Measurements from ENCODE around the gene EFCC1. TPM values are rescaled to one million over a fixed set of nuclear protein-coding genes. Genes with fewer than 3 reads are reported as not detected.

The EFCC1 gene
- total RNA-seq, 4 donors from 2014 or later = 0.19 to 2.9 (median 0.48) TPM

GRCh38 chr3:129050556-129051295 lies 49.6 kb downstream of the EFCC1 start:
- WGBS, 2 donors = 67 to 81% methylated on average over 6 to 10 of the region's 12 CpGs
- intact Hi-C loops (cut with DNase I) = no loop called here
- H3K27ac ChIP-seq = no peak overlapping the region
- no peaks in the 10 kb centered on the region for H3K36me3 ChIP-seq
- no peaks in the 10 kb centered on the region for H3K9me3 ChIP-seq
- H3K4me1 ChIP-seq = peaks cover 15 to 45% (median 17%) of the 10 kb centered on the region in 3 donors
- H3K4me3 ChIP-seq = no peak overlapping the region
- TF ChIP-seq, protein P1, sequence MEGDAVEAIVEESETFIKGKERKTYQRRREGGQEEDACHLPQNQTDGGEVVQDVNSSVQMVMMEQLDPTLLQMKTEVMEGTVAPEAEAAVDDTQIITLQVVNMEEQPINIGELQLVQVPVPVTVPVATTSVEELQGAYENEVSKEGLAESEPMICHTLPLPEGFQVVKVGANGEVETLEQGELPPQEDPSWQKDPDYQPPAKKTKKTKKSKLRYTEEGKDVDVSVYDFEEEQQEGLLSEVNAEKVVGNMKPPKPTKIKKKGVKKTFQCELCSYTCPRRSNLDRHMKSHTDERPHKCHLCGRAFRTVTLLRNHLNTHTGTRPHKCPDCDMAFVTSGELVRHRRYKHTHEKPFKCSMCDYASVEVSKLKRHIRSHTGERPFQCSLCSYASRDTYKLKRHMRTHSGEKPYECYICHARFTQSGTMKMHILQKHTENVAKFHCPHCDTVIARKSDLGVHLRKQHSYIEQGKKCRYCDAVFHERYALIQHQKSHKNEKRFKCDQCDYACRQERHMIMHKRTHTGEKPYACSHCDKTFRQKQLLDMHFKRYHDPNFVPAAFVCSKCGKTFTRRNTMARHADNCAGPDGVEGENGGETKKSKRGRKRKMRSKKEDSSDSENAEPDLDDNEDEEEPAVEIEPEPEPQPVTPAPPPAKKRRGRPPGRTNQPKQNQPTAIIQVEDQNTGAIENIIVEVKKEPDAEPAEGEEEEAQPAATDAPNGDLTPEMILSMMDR (IDR thresholded peaks at IDR 0.05) = no peak
- no peak for TF ChIP-seq POLR2A (IDR thresholded peaks at IDR 0.05)
- DNase-seq = no peak
- peaks cover 0 to 26% (median 0%) of the 10 kb centered on the region in 4 donors for H3K27me3 ChIP-seq

GRCh38 chr3:129051871-129052340 lies 50.8 kb downstream of the EFCC1 start:
- no peak overlapping the region for H3K4me3 ChIP-seq
- H3K36me3 ChIP-seq = no peaks in the 10 kb centered on the region
- peaks cover 10 to 34% (median 13%) of the 10 kb centered on the region in 3 donors for H3K4me1 ChIP-seq
- peak overlapping the region in 3 of 4 donors; percentile 25 to 68 (median 66) for H3K27ac ChIP-seq
- H3K27me3 ChIP-seq = peaks cover 0 to 15% (median 0%) of the 10 kb centered on the region in 4 donors
- DNase-seq = no peak
- H3K9me3 ChIP-seq = no peaks in the 10 kb centered on the region
- intact Hi-C loops (cut with DNase I) = no loop called here
- TF ChIP-seq, protein P1 (IDR thresholded peaks at IDR 0.05) = no peak
- no peak for TF ChIP-seq POLR2A (IDR thresholded peaks at IDR 0.05)
- WGBS, 2 donors = 48 to 49% methylated on average over 3 to 4 of the region's 5 CpGs

DNA sequence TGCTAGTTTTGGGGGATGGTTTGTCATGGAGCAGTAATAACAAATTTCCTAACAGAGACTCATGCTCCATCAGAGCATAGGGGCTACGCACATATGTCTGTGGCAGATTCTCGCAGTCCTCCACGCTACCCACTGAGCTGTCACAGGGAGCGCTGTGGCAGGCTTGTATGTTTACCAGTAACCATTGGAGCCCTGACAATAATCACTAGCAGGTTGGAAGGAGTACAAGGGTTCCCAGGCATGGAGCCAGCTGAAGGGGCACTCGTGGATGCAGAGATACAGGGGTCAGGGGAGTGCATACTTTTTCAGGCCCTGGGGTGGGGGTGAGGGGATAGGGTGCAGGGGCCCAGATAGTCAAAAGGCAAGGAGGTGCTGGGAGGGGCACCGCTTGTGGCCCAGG lies 51.6 kb downstream of the EFCC1 start:
- WGBS, 2 donors = 61 to 70% methylated on average over 5 to 6 of the region's 6 CpGs
- TF ChIP-seq, protein P1 (IDR thresholded peaks at IDR 0.05) = no peak
- TF ChIP-seq POLR2A (IDR thresholded peaks at IDR 0.05) = no peak
- Histone ChIP-seq H3K27ac (peak overlapping the region in 3 of 4 donors; percentile 36 to 68 (median 66)), H3K4me1 (peaks cover 10 to 30% (median 13%) of the 10 kb centered on the region in 3 donors), H3K4me3 (no peak overlapping the region), H3K36me3 (no peaks in the 10 kb centered on the region), H3K27me3 (peaks cover 0 to 7% (median 0%) of the 10 kb centered on the region in 4 donors), H3K9me3 (no peaks in the 10 kb centered on the region)
- intact Hi-C loops (cut with DNase I) = no loop called here
- no peak for DNase-seq

DNA sequence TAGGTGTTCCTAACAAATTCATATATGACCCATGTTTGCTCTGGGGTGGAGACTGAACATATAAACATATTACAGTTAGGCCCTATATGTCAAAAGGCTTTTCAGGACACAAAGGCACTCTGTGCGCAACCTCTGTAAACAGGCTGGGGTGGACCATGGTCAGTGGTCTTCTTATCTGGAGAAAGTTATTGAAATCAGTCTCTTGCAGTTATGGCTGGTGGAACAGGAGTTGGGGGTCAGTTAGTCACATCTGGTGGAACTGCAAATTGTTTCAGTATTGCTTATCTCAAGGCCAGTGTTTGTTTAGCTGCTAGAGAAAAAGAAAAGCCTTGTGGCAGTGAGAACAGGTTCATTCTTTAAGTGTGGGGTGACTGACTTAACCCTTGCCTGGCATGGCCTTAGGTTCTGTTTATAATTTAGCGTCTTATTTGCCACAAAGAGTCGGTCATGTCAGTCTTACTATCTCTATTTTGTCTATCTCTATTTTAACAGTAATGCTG lies 53.6 kb downstream of the EFCC1 start:
- WGBS, 2 donors = 79 to 95% methylated on average over 3 of the region's 3 CpGs

More for the DNA sequence above, 53.6 kb downstream of the EFCC1 start:
- TF ChIP-seq POLR2A (IDR thresholded peaks at IDR 0.05) = no peak
- TF ChIP-seq, protein P1 (IDR thresholded peaks at IDR 0.05) = no peak
- H3K36me3 ChIP-seq = no peaks in the 10 kb centered on the region
- no peaks in the 10 kb centered on the region for H3K27me3 ChIP-seq
- no peak overlapping the region for H3K27ac ChIP-seq
- no peaks in the 10 kb centered on the region for H3K9me3 ChIP-seq
- DNase-seq = no peak
- no peak overlapping the region for H3K4me3 ChIP-seq
- peaks cover 10 to 45% (median 19%) of the 10 kb centered on the region in 3 donors for H3K4me1 ChIP-seq
- intact Hi-C loops (cut with DNase I) = no loop called here

Data from esophagus squamous epithelium (tissue), 5 donors.